Omental fat pad (tissue), 4 donors: ENCODE results near the gene SEC24A. TPM values are rescaled to one million over a fixed set of nuclear protein-coding genes. Genes with fewer than 3 reads are reported as not detected.
"Not testable (repeated sequence)": the region's sequence is repeated elsewhere in the genome, so short reads cannot be mapped to it uniquely, and the experiment has no call there.

Source experiments
- ATAC-seq: fragments of 150-250 bp; one replicate; pipeline ENCODE4 v1.9.1; 2016; ENCODE audit warnings: mild to moderate bottlenecking, moderate library complexity; ENCODE audit not compliant: low FRiP score
- DNase-seq: peaks from one replicate; pipeline ENCODE4 v3.0.0-alpha.2; 2019; ENCODE audit warnings: low spot score
- total RNA-seq, 4 donors: library from RNA; depleted of rRNA; stranded (reverse); fragments of >200 nt; gene quantifications; one replicate each; pipeline ENCODE4 v1.1.0, GENCODE V29; 2016
- TF ChIP-seq, protein P1 (sequence below), 3 donors: fragments of 450-650 bp; IDR thresholded peaks; one replicate each; pipeline ENCODE4 v1.5.1; 2016 to 2017; ENCODE audit warnings: antibody characterized with exemption in 3 of 3, mild to moderate bottlenecking in 3 of 3, moderate library complexity in 2 of 3

The SEC24A gene
- total RNA-seq, 4 donors from 2014 or later, result 20.6 to 33.4 (median 27.9) TPM

DNA sequence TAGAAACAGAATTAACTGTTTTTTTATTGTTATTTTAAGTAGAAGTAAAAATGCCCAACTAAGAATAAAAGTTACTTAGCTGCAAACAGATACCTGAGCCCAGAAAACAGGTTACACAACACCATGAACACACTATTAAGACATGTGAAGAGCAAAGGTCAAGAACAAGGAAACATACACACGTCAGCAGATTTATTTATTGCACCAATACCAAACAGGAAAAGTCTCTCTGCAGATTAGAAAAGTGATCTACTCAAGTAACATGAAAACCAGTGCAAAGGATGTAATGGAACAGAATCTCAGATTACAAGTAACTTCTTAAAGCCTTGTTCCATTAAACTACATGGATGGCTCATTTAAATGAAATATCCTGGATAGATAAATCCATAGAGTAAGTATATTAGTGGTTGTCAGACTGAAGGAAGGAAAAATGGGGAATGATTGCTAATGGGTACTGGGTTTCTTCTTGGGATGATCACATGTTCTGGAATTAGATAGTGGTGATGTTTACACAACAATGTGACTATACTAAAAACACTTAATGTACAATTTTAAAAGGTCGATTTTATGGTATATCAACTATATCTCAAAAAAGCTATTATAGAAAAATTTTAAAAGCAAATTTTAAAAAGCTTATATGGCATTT, 22.1 kb upstream of the SEC24A start:
- DNase-seq, result no peak
- TF ChIP-seq, protein P1, sequence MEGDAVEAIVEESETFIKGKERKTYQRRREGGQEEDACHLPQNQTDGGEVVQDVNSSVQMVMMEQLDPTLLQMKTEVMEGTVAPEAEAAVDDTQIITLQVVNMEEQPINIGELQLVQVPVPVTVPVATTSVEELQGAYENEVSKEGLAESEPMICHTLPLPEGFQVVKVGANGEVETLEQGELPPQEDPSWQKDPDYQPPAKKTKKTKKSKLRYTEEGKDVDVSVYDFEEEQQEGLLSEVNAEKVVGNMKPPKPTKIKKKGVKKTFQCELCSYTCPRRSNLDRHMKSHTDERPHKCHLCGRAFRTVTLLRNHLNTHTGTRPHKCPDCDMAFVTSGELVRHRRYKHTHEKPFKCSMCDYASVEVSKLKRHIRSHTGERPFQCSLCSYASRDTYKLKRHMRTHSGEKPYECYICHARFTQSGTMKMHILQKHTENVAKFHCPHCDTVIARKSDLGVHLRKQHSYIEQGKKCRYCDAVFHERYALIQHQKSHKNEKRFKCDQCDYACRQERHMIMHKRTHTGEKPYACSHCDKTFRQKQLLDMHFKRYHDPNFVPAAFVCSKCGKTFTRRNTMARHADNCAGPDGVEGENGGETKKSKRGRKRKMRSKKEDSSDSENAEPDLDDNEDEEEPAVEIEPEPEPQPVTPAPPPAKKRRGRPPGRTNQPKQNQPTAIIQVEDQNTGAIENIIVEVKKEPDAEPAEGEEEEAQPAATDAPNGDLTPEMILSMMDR (IDR thresholded peaks at IDR 0.05), result no peak
- ATAC-seq, result peak; percentile 75

DNA sequence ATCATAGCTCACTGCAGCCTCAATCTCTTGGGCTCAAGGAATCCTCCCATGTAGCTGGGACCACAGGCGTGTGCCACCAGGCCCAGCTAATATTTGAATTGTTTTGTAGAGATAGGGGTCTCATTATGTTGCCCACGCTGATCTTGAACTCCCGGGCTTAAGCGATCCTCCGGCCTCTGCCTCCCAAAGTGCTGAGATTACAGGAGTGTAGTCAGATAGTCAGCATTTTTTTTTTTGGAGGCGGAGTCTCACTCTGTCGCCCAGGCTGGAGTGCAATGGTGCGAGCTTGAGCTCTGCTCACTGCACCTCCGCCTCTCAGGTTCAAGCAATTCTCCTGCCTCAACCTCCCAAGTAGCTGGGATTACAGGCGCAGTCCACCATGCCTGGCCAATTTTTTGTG, 14.4 kb upstream of the SEC24A start:
- ATAC-seq, result no peak
- TF ChIP-seq, protein P1 (IDR thresholded peaks at IDR 0.05), result no peak
- DNase-seq, result no peak

DNA sequence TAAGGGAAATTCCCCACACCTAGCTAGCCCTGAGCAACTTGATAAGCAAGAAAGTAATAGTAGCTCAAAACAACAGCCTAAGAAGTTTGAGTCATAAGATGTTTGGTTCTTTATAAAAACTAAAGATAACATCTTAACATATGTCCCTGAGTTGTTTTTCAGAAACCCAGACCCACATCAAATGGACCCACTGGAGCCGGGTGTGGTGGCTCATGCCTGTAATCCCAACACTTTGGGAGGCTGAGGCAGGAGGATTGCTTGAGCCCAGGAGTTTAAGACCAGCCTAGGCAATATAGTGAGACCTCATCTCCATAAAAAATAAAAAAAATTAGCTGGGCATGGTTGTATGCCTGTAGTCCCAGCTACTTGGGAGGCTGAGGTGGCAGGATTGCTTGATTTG, 13.2 kb upstream of the SEC24A start:
- ATAC-seq, DNase-seq: not testable (repeated sequence)

DNA sequence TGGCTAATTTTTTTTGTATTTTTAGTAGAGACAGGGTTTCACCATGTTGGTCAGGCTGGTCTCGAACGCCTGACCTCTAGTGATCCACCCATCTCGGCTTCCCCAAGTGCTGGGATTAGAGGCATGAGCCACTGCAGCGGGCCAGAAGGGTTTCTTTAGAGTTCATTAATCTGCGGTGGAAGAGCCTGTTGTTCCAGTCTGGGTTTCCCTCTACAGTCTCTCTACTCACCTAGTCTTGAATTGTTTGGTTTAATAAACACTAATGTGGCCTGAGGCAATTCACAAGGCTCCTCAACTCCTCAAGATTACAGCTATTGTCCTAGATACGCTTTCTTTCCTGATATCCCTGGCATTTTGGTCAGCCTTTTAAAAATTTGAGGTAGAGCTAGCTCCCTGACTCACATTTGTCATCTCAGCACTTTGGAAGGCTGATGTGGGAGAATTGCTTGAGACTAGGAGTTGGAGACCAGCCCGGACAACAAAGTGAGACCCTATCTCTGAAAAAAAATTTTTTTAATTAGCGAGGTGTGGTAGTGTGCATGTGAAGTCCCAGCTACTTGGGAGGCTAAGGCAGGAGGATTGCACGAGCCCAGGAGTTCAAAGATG, 11.4 kb upstream of the SEC24A start:
- no peak for ATAC-seq
- TF ChIP-seq, protein P1 (IDR thresholded peaks at IDR 0.05), result no peak
- no peak for DNase-seq

DNA sequence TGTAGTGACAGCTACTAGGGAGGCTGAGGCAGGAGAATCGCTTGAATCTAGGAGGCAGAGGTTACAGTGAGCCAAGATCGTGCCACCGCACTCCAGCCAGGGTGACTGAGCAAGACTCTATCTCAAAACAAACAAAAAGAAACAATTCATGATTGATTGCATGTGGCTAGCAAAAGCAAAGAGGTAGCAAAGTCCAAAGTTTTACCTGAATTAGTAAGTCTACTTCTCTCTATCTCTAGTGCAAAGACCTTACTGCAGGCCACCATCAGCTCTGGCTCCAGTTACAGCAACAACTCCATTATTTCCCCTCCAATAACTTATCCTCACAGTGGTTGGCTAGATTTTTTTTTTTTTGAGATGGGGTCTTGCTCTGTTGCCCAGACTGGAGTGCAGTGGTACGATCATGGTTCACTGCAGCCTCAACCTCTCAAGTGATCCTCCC, 9.8 kb upstream of the SEC24A start:
- no peak for DNase-seq
- TF ChIP-seq, protein P1 (IDR thresholded peaks at IDR 0.05), result no peak
- no peak for ATAC-seq

DNA sequence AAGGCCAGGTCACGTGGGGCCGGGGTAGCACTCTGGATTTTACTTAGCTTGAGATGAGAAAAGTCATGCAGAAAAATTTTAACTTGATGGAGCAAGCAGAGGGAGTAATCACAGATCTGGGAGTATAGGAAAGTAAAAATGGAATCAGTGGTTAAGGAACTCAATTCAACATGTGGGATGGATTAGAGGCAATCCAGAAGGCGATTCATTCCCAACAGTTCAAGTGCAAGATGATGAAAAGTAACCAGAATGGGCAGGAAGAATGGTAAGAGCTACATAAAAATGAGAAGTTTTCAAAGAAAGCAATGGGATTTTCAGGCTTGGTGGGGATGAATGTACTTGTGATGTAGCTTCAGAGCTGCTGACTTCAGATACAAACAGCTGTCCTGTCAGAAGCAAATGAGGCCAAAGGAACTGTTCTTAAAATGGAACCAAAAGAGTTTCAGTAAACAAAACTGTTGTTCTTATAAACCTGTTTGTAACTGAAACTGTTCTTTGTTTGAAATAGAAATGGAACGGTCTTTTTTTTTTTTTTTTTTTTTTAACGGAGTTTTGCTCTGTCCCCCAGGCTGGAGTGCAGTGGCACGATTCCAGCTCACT, 5.6 kb upstream of the SEC24A start:
- ATAC-seq (no peak), DNase-seq (no peak)
- TF ChIP-seq, protein P1 (IDR thresholded peaks at IDR 0.05), result no peak

DNA sequence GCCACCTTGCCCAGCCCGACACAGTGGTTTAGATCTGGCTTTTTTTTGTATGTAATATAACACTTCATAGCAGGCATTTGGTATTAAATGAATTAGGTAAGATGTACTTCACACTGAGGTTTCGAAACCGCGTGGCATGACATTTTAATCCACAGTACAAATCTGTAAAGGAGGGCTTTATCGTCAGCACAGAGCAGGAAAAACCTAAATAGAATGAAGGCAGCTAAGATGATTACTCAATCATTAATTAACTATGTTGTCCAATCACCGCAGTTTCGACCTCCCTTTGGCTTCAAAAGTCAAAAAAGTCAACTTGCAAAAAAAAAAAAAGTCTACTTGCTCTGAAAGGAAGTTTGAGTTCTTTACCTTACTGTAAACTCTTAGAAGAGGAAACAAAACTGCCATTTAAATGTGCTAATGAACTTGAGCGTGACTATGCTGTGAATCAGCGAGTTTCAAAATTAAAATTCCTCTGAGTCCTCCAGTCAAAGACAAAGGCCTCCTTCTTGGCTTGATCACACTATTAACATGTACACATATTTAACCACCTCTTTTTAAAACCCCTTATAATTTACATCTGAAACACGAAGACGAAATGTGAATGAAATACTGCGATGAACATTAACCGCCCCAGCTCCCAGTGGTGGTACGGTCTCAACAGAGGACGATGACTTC, 698 bp upstream of the SEC24A start:
- peak; percentile 79 for ATAC-seq
- DNase-seq, result no peak
- TF ChIP-seq, protein P1 (IDR thresholded peaks at IDR 0.05), result no peak
